ENCODE data around the gene GDF10. TPM values are rescaled to one million over a fixed set of nuclear protein-coding genes. Genes with fewer than 3 reads are reported as not detected.

GDF10 gene
- total RNA-seq, 4 donors from 2014 or later, result 0.29 to 12.6 (median 0.57) TPM

GRCh38 chr10:47317251-47317650 lies 17.3 kb downstream of the GDF10 start:
- Histone ChIP-seq H3K4me3 (no peak overlapping the region), H3K27ac (no peak overlapping the region), H3K4me1 (peaks cover 0 to under 1% (median under 1%) of the 10 kb centered on the region in 3 donors), H3K36me3 (no peaks in the 10 kb centered on the region), H3K9me3 (no peaks in the 10 kb centered on the region), H3K27me3 (peaks cover 0 to 13% (median 0%) of the 10 kb centered on the region in 4 donors)
- intact Hi-C loops (cut with DNase I), result no loop called here
- DNase-seq, result no peak
- TF ChIP-seq CTCF (IDR thresholded peaks at IDR 0.05) (no peak), POLR2A (IDR thresholded peaks at IDR 0.05) (no peak)
- WGBS, 2 donors, result 32 to 59% methylated on average over 3 to 4 of the region's 4 CpGs

GRCh38 chr10:47318706-47319105 lies 18.7 kb downstream of the GDF10 start:
- H3K36me3 ChIP-seq, result no peaks in the 10 kb centered on the region
- WGBS, 2 donors, result 71 to 81% methylated on average over 4 to 9 of the region's 9 CpGs
- H3K27me3 ChIP-seq, result peaks cover 0 to 23% (median 0%) of the 10 kb centered on the region in 4 donors
- no peak for DNase-seq
- H3K27ac ChIP-seq, result no peak overlapping the region
- H3K9me3 ChIP-seq, result no peaks in the 10 kb centered on the region
- TF ChIP-seq CTCF (IDR thresholded peaks at IDR 0.05), result no peak
- no peak for TF ChIP-seq POLR2A (IDR thresholded peaks at IDR 0.05)
- intact Hi-C loops (cut with DNase I), result no loop called here
- peaks cover 0 to 4% (median 0%) of the 10 kb centered on the region in 3 donors for H3K4me1 ChIP-seq
- no peak overlapping the region for H3K4me3 ChIP-seq

- 76 to 94% methylated on average over 5 to 6 of the region's 8 CpGs for WGBS, 2 donors
- peaks cover 0 to 23% (median 0%) of the 10 kb centered on the region in 4 donors for H3K27me3 ChIP-seq
- intact Hi-C loops (cut with DNase I), result no loop called here
- H3K4me3 ChIP-seq, result no peak overlapping the region
- H3K36me3 ChIP-seq, result no peaks in the 10 kb centered on the region
- H3K9me3 ChIP-seq, result no peaks in the 10 kb centered on the region
- DNase-seq, result no peak
- H3K27ac ChIP-seq, result no peak overlapping the region
- no peak for TF ChIP-seq CTCF (IDR thresholded peaks at IDR 0.05)
- peaks cover 0 to 4% (median 0%) of the 10 kb centered on the region in 3 donors for H3K4me1 ChIP-seq
Measured at GRCh38 chr10:47319784-47320183, 19.8 kb downstream of the GDF10 start.

GRCh38 chr10:47320812-47321211 lies 20.8 kb downstream of the GDF10 start:
- no peak overlapping the region for H3K4me3 ChIP-seq

More at GRCh38 chr10:47320812-47321211, 20.8 kb downstream of the GDF10 start:
- Histone ChIP-seq H3K36me3 (no peaks in the 10 kb centered on the region), H3K4me1 (peaks cover 0 to 6% (median 0%) of the 10 kb centered on the region in 3 donors), H3K27ac (no peak overlapping the region), H3K9me3 (no peaks in the 10 kb centered on the region), H3K27me3 (peaks cover 0 to 32% (median 0%) of the 10 kb centered on the region in 4 donors)
- intact Hi-C loops (cut with DNase I), result no loop called here
- no peak for TF ChIP-seq CTCF (IDR thresholded peaks at IDR 0.05)
- 68 to 83% methylated on average over 6 of the region's 6 CpGs for WGBS, 2 donors
- no peak for DNase-seq

All from esophagus squamous epithelium (tissue), 5 donors.